Right atrium auricular region (tissue), 2 donors: ENCODE measurements around the gene MAEL. TPM values are rescaled to one million over a fixed set of nuclear protein-coding genes. Genes with fewer than 3 reads are reported as not detected.

Experiments
- DNase-seq: peaks from one replicate; pipeline ENCODE4 v3.0.0-alpha.2; 2019; ENCODE audit warnings: low spot score
- H3K27ac ChIP-seq, 2 donors: fragments of 200-600 bp; sonication (generic); 1 replicate in 1 of 2; 2 replicates in 1 of 2; pipeline ENCODE4 v1.5.1; 2016 to 2019
- H3K27me3 ChIP-seq, 2 donors: fragments of 200-600 bp; sonication (generic); one replicate each; pipeline versions ENCODE4 v1.5.1 to v1.6.0; 2017 to 2019
- H3K36me3 ChIP-seq: fragments of 200-600 bp; sonication (generic); one replicate; pipeline ENCODE4 v1.5.1; 2016
- H3K4me1 ChIP-seq, 2 donors: fragments of 200-600 bp; sonication (generic); one replicate each; pipeline versions ENCODE4 v1.5.1 to v1.6.0; 2017 to 2019
- H3K4me3 ChIP-seq, 2 donors: fragments of 200-600 bp; sonication (generic); 1 replicate in 1 of 2; 2 replicates in 1 of 2; pipeline ENCODE4 v1.5.1; 2017 to 2019; ENCODE audit warnings: mild to moderate bottlenecking in 1 of 2, moderate library complexity in 1 of 2
- H3K9me3 ChIP-seq, 2 donors: fragments of 200-600 bp; sonication (generic); one replicate each; pipeline ENCODE4 v1.5.1; 2019
- CTCF ChIP-seq, 2 donors: fragments of 200-600 bp; sonication (generic); IDR thresholded peaks; one replicate each; pipeline ENCODE4 v1.5.1; 2019; ENCODE audit warnings: antibody characterized with exemption in 2 of 2
- total RNA-seq, 2 donors: library from RNA; depleted of rRNA; stranded (reverse); fragments of >200 nt; gene quantifications; one replicate each; pipeline ENCODE4 v1.1.0, GENCODE V29; 2016

The MAEL gene
- total RNA-seq, 2 donors from 2014 or later, result 6.7 to 8.5 TPM

- TF ChIP-seq CTCF (IDR thresholded peaks at IDR 0.05), result no peak
- Histone ChIP-seq H3K4me3 (no peak overlapping the region), H3K27me3 (no peaks in the 10 kb centered on the region), H3K36me3 (no peaks in the 10 kb centered on the region), H3K9me3 (no peaks in the 10 kb centered on the region), H3K4me1 (no peaks in the 10 kb centered on the region), H3K27ac (no peak overlapping the region)
- no peak for DNase-seq
Observed at GRCh38 chr1:166980818-166981217, 8.3 kb upstream of the MAEL start.

DNA sequence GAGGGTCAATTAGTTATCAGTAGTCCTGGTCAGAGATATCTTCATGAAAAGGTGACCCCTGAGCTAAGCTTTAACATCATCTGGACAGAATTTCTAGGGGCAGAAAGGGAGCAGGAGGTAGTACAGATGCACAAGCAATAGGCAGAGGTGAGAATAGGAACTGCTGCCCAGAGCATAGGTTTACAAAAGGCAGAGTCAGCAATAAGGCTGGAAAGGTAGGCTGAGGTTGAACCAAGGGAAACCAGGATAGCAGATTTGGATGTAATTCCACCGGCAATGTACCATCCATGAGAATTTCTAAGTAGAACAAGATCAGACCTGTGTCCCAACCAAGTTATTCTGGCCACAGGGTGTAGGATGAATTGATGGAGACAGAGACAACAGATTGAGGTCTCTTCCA is 7.5 kb upstream of the MAEL start:
- no peaks in the 10 kb centered on the region for H3K4me1 ChIP-seq
- H3K36me3 ChIP-seq, result no peaks in the 10 kb centered on the region
- no peak overlapping the region for H3K27ac ChIP-seq
- no peak for DNase-seq
- no peak for TF ChIP-seq CTCF (IDR thresholded peaks at IDR 0.05)
- no peaks in the 10 kb centered on the region for H3K9me3 ChIP-seq
- no peaks in the 10 kb centered on the region for H3K27me3 ChIP-seq
- no peak overlapping the region for H3K4me3 ChIP-seq

DNA sequence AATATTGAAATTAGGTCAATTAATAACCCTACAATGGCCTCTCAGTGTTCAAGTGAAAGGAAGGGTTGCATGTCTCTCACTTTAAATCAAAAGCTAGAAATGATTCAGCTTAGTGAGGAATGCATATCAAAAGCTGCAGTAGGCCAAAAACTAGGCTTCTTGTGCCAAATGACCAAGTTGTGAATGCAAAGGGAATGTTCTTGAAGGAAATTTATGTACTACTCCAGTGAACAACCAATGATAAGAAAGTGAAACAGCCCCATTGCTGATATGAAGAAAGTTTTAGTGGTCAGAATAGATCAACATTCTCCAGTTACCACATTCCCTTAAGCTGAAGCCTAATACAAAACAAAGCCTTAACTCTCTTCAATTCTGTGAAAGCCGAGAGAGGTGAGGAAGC is 10.0 kb downstream of the MAEL start:
- no peak overlapping the region for H3K27ac ChIP-seq
- no peaks in the 10 kb centered on the region for H3K27me3 ChIP-seq
- H3K4me1 ChIP-seq, result no peaks in the 10 kb centered on the region
- H3K4me3 ChIP-seq, result no peak overlapping the region
- no peak for TF ChIP-seq CTCF (IDR thresholded peaks at IDR 0.05)
- no peaks in the 10 kb centered on the region for H3K36me3 ChIP-seq
- H3K9me3 ChIP-seq, result no peaks in the 10 kb centered on the region
- DNase-seq, result no peak

DNA sequence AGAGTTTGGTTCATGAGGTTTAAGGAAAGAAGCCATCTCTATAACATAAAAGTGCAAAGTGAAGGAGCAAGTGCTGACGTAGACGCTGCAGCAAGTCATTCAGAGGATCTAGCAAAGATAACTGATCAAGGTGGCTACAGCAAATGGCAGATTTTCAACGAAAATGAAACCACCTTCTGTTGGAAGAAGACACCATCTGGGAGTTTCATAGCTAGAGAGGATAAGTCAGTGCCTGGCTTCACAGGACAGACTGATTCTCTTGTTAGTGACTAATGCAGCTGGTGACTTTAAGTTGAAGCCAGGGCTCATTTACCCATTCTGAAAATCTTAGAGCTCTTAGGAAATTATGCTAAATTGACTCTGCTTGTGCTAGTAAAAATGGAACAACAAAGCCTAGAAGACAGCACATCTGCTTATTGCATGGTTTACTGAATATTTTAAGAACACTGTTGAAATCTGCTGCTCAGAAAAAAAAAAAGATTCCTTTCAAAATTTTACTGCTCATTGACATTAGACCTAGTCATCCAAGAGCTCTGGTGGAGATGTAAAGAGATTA is 10.5 kb downstream of the MAEL start:
- Histone ChIP-seq H3K4me3 (no peak overlapping the region), H3K36me3 (no peaks in the 10 kb centered on the region), H3K4me1 (no peaks in the 10 kb centered on the region), H3K9me3 (no peaks in the 10 kb centered on the region), H3K27ac (no peak overlapping the region), H3K27me3 (no peaks in the 10 kb centered on the region)
- no peak for TF ChIP-seq CTCF (IDR thresholded peaks at IDR 0.05)
- no peak for DNase-seq

DNA sequence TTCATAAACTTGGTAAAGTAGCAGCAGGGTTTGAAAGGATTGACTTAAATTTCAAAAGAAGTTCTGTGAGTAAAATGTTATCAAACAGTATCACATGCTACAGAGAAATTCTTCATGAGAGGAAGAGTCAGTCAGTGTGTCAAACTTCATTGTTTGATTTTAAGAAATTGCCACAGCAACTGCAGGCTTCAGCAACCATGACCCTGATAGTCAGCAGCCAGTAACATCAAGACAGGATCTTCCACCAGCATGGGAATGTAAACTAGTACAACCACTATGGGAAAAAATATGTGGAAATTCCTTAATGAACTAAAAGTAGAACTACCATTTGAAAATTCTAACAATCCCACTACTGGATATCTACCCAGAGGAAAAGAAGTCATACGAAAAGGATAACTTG is 11.5 kb downstream of the MAEL start:
- TF ChIP-seq CTCF (IDR thresholded peaks at IDR 0.05), result no peak
- no peaks in the 10 kb centered on the region for H3K9me3 ChIP-seq
- H3K4me1 ChIP-seq, result no peaks in the 10 kb centered on the region
- H3K27ac ChIP-seq, result no peak overlapping the region
- DNase-seq, result no peak
- H3K27me3 ChIP-seq, result no peaks in the 10 kb centered on the region
- H3K36me3 ChIP-seq, result no peaks in the 10 kb centered on the region
- no peak overlapping the region for H3K4me3 ChIP-seq

DNA sequence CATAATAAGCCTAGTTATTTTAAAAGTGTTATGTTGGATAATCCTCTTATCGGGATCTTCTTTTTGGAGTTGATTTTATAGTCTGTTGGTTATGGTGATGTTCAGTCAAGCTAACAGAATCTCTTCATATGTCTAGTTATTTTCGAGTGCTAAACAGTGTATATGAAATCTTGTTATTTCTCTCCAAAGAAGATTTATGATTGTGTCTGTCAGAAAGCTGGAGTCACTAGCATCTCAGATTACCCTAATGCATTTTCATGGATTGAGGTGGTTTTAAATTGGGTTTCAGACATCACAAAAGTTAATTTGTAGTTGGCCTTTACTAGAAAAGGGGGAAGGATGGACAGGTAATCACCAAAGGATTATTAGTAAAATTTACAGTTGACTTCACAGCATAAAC is 13.3 kb downstream of the MAEL start:
- Histone ChIP-seq H3K27me3 (no peaks in the 10 kb centered on the region), H3K27ac (no peak overlapping the region), H3K4me1 (no peaks in the 10 kb centered on the region), H3K4me3 (no peak overlapping the region), H3K36me3 (no peaks in the 10 kb centered on the region), H3K9me3 (no peaks in the 10 kb centered on the region)
- no peak for TF ChIP-seq CTCF (IDR thresholded peaks at IDR 0.05)
- no peak for DNase-seq
